Neural progenitor cell (in vitro differentiated cells): ENCODE data around the gene ARHGEF12.

Experiments
- CTCF ChIP-seq: fragments of 200-600 bp; sonication (generic); IDR thresholded peaks from 2 replicates; pipeline ENCODE4 v1.5.1; 2017; ENCODE audit warnings: antibody characterized with exemption, mild to moderate bottlenecking
- EZH2 ChIP-seq: fragments of 200-600 bp; sonication (generic); IDR thresholded peaks from 2 replicates; pipeline ENCODE4 v1.6.1; 2017; ENCODE audit warnings: antibody characterized with exemption, mild to moderate bottlenecking, moderate library complexity

GRCh38 chr11:120471994-120472393 is 135.8 kb downstream of the ARHGEF12 start:
- no peak for TF ChIP-seq EZH2
- no peak for TF ChIP-seq CTCF
